PC-9 (cell line): Measurements from ENCODE around the gene PACRG. TPM values are rescaled to one million over a fixed set of nuclear protein-coding genes. Genes with fewer than 3 reads are reported as not detected.

Experiments
- BruUV-seq: library from RNA; stranded (reverse); fragments of 400-500 nt; replicated peaks from 2 replicates; lab custom pipeline; 2021; lab: Mats Ljungman, UMichigan
- CTCF ChIA-PET: fragments of 300-600 bp; sonication (Branson Sonifier 250); formaldehyde crosslinking; loops from one replicate; lab custom pipeline; 2022; ENCODE audit warnings: antibody characterized with exemption; lab: Charles Lee
- POLR2A ChIA-PET: fragments of 300-600 bp; sonication (Branson Sonifier 250); formaldehyde crosslinking; loops from one replicate; lab custom pipeline; 2022; ENCODE audit warnings: antibody characterized with exemption; ENCODE audit not compliant: unreplicated experiment; lab: Charles Lee
- DNase-seq, 2 experiments: peaks; one replicate each; pipeline versions ENCODE4 v3.0.0 to v3.0.0-alpha.2; 2015 to 2022; ENCODE audit warnings: mixed read lengths in 1 of 2
- H2AFZ ChIP-seq: fragments of 200-600 bp; sonication (generic); 2 replicates; pipeline ENCODE4 v1.8.1; 2017; ENCODE audit warnings: antibody characterized with exemption
- H3F3A ChIP-seq: fragments of 200-600 bp; sonication (generic); 2 replicates; pipeline ENCODE4 v1.8.1; 2017; ENCODE audit warnings: antibody characterized with exemption, mild to moderate bottlenecking, low read depth; ENCODE audit not compliant: insufficient read depth
- H3K27ac ChIP-seq: fragments of 200-600 bp; sonication (generic); 2 replicates; pipeline ENCODE4 v1.6.1; 2016; ENCODE audit warnings: mixed run types
- H3K27me3 ChIP-seq: fragments of 200-600 bp; sonication (generic); 2 replicates; pipeline ENCODE4 v1.6.1; 2016; ENCODE audit warnings: low read depth, mixed run types; ENCODE audit not compliant: insufficient read depth
- H3K36me3 ChIP-seq: fragments of 200-600 bp; sonication (generic); 2 replicates; pipeline ENCODE4 v1.6.1; 2016; ENCODE audit warnings: low read depth, mixed run types
- H3K4me1 ChIP-seq: fragments of 200-600 bp; sonication (generic); replicated peaks from 2 replicates; pipeline ENCODE4 v1.6.1; 2016; ENCODE audit warnings: mixed run types; ENCODE audit not compliant: insufficient read depth
- H3K4me2 ChIP-seq: fragments of 200-600 bp; sonication (generic); 2 replicates; pipeline ENCODE4 v1.6.1; 2017; ENCODE audit warnings: mixed run types
- H3K4me3 ChIP-seq: fragments of 200-600 bp; sonication (generic); 2 replicates; pipeline ENCODE4 v1.6.1; 2016; ENCODE audit warnings: mixed run types
- H3K79me2 ChIP-seq: fragments of 200-600 bp; sonication (generic); 2 replicates; pipeline ENCODE4 v1.6.1; 2017; ENCODE audit warnings: low read depth, mixed run types
- H3K9me2 ChIP-seq: fragments of 200-600 bp; sonication (generic); 2 replicates; pipeline ENCODE4 v1.8.1; 2017; ENCODE audit warnings: mild to moderate bottlenecking; ENCODE audit not compliant: insufficient read depth
- H3K9me3 ChIP-seq: fragments of 200-600 bp; sonication (generic); 2 replicates; pipeline ENCODE4 v1.8.1; 2016; ENCODE audit warnings: low read depth; ENCODE audit not compliant: insufficient read depth
- H4K20me1 ChIP-seq: fragments of 200-600 bp; sonication (generic); 2 replicates; pipeline ENCODE4 v1.8.1; 2017; ENCODE audit not compliant: insufficient read depth
- EZH2 ChIP-seq: fragments of 200-600 bp; sonication (generic); IDR thresholded peaks from 2 replicates; pipeline ENCODE4 v1.8.0; 2017; ENCODE audit warnings: antibody characterized with exemption, low read depth
- intact Hi-C: fragments of 100-400 bp; cut with micrococcal nuclease; formaldehyde crosslinking; loops from one replicate; pipeline ENCODE4 v1.10.0; 2022; ENCODE audit not compliant: unreplicated experiment
- total RNA-seq: library from RNA; stranded (reverse); gene quantifications from 2 replicates; pipeline ENCODE4 v1.2.3, GENCODE V29; 2021
- TF ChIP-seq, protein P1 (sequence below): fragments of 200-600 bp; sonication (generic); conservative IDR thresholded peaks from 2 replicates; pipeline ENCODE4 v1.6.1; 2017; ENCODE audit warnings: mixed run types, antibody characterized with exemption, mild to moderate bottlenecking, moderate library complexity

Gene PACRG
- total RNA-seq, 1 experiment from 2014 or later, result not detected

DNA sequence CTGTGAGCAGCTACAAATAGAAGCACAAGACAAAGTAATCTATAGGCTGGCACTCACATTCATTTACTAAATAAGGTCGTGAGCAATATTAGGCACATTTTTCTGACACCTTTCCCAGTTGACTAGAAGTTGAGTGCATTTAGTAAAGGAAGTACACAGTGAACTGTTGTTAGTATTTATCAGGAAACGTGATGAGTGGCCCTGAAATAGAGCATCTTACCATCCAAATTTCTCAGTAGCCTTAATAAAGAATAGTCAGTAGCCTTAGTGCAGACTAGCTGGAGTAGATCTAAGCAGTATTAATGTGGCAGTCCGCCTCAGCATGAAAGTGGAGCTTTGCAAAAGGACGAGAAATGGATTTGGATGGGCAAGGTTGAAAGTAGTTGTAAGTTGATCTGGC, 481.2 kb downstream of the PACRG start:
- intact Hi-C loops, result no loop called here
- CTCF ChIA-PET, result no interaction called here
- no peak for DNase-seq
- Histone ChIP-seq H3K4me2 (no peak overlapping the region), H3K9me2 (no peaks in the 10 kb centered on the region), H2AFZ (no peak overlapping the region), H3K27me3 (no peaks in the 10 kb centered on the region), H3K4me3 (no peak overlapping the region), H4K20me1 (no peaks in the 10 kb centered on the region), H3K9me3 (peaks cover 9% of the 10 kb centered on the region; the same call in 1 of the 2 replicates), H3F3A (no peaks in the 10 kb centered on the region), H3K36me3 (no peaks in the 10 kb centered on the region), H3K4me1 (no peaks in the 10 kb centered on the region), H3K79me2 (no peaks in the 10 kb centered on the region), H3K27ac (no peak overlapping the region)
- BruUV-seq, result no TSS peak
- TF ChIP-seq, protein P1, sequence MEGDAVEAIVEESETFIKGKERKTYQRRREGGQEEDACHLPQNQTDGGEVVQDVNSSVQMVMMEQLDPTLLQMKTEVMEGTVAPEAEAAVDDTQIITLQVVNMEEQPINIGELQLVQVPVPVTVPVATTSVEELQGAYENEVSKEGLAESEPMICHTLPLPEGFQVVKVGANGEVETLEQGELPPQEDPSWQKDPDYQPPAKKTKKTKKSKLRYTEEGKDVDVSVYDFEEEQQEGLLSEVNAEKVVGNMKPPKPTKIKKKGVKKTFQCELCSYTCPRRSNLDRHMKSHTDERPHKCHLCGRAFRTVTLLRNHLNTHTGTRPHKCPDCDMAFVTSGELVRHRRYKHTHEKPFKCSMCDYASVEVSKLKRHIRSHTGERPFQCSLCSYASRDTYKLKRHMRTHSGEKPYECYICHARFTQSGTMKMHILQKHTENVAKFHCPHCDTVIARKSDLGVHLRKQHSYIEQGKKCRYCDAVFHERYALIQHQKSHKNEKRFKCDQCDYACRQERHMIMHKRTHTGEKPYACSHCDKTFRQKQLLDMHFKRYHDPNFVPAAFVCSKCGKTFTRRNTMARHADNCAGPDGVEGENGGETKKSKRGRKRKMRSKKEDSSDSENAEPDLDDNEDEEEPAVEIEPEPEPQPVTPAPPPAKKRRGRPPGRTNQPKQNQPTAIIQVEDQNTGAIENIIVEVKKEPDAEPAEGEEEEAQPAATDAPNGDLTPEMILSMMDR, result no peak
- TF ChIP-seq EZH2, result no peak
- POLR2A ChIA-PET, result no interaction called here

DNA sequence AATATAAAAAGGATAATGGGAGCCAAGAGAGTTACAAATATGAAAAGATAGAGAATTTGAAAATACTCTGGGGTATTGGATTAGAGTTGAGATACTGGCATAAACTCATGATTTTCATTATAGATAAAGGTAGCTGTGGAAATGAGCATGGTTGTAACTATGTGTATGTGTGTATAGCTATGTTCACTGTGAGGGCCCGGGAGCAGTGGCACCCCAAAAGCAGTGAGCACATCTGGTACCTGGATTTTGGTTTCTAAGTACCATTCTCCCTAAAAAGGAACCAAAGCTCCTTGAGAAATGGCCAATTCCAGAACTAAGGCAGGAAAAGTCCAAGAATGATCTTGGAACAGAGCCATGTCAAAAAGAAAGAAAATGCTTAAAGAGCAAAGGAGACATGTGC, 484.3 kb downstream of the PACRG start:
- Histone ChIP-seq H3K9me2 (no peaks in the 10 kb centered on the region), H2AFZ (no peak overlapping the region), H3K79me2 (no peaks in the 10 kb centered on the region), H3K4me1 (no peaks in the 10 kb centered on the region), H3K27ac (no peak overlapping the region), H3K4me2 (no peak overlapping the region), H3K9me3 (peaks cover 9% of the 10 kb centered on the region; the same call in 1 of the 2 replicates), H4K20me1 (no peaks in the 10 kb centered on the region), H3K27me3 (no peaks in the 10 kb centered on the region), H3K36me3 (no peaks in the 10 kb centered on the region), H3F3A (no peaks in the 10 kb centered on the region), H3K4me3 (no peak overlapping the region)
- no TSS peak for BruUV-seq
- ChIA-PET POLR2A (no interaction called here), CTCF (no interaction called here)
- TF ChIP-seq, protein P1, result no peak
- TF ChIP-seq EZH2, result no peak
- no peak for DNase-seq
- intact Hi-C loops, result no loop called here

DNA sequence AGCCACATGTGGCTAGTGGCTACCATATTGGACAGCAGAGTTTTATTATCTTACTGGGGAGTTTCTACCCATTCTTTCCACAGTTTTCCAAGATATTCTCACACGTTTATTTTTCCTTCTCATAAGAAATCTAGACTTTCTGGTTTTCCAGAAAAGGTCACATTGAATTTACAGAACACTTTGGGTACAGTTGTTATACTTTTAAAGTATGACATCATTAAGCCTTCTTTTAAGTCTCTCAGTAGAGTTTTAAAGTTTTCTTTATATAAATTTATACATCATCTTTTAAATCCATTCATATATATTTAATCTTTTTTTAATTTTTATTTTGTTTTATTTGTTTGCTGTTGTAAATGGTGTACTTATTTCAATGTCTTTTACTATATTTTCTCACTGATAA, 486.5 kb downstream of the PACRG start:
- POLR2A ChIA-PET, result no interaction called here
- BruUV-seq, result no TSS peak
- no peaks in the 10 kb centered on the region for H3K4me1 ChIP-seq
- no peak overlapping the region for H2AFZ ChIP-seq
- intact Hi-C loops, result no loop called here
- no peak overlapping the region for H3K27ac ChIP-seq
- no peaks in the 10 kb centered on the region for H3K9me2 ChIP-seq
- H3K4me2 ChIP-seq, result no peak overlapping the region
- no peaks in the 10 kb centered on the region for H3K27me3 ChIP-seq
- H3F3A ChIP-seq, result no peaks in the 10 kb centered on the region
- H4K20me1 ChIP-seq, result no peaks in the 10 kb centered on the region
- no peak for DNase-seq
- CTCF ChIA-PET, result no interaction called here
- no peaks in the 10 kb centered on the region for H3K36me3 ChIP-seq
- H3K9me3 ChIP-seq, result peaks cover 9% of the 10 kb centered on the region; the same call in 1 of the 2 replicates
- H3K79me2 ChIP-seq, result no peaks in the 10 kb centered on the region
- no peak for TF ChIP-seq EZH2
- TF ChIP-seq, protein P1, result no peak
- H3K4me3 ChIP-seq, result no peak overlapping the region
